ENCODE data around the gene NOL4L. TPM values are rescaled to one million over a fixed set of nuclear protein-coding genes. Genes with fewer than 3 reads are reported as not detected.

NOL4L gene
- polyA plus RNA-seq, 3 donors, result 1.1 to 30.9 (median 2.8) TPM

DNA sequence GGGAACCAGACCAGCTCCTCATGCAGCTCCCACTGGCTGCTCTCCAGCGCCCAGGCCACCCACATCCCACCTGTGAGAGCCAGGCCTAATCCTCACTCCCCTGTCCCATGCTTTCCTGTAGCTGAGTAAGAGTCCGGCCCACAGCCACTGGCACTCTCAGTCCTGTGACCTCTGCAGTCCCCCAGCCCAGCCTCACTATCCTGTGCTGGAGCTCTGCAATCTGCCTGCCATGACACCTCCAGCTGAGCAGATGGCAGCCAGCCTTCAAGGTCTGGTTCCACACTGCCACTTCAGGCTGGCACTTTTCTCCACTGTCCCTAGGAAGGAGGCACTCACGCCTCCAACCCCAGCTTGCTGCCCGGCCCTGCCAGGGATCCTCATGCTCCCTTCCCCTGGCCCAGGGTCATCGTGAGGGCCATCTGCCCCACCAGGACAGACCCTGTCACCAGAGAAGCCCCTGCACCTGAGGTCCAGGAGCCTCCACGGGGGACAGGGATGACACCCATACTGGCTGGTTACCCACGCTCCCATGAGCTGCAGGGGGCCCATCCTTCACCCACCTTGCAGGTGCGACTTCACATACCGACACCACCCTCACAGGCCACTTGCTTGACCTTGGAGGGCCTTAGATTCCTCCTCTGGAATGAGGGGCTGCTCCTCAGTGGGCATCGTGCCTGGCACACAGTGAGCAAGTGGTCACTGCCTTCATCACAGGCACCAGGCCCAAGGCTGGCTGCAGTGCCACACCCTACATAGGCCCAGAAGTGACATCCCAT lies 126.9 kb downstream of the NOL4L start:
- Histone ChIP-seq H4K20me1 (ENCODE audit: insufficient read depth, low read length) (peaks cover 50% of the 10 kb centered on the region), H3K79me2 (ENCODE audit: insufficient read depth, low read length) (no peaks in the 10 kb centered on the region), H3K27ac (ENCODE audit: low read depth in 1 of 2, low read length in 2 of 2) (no peak overlapping the region), H3K9ac (ENCODE audit: insufficient read depth, low read length, poor library complexity, severe bottlenecking) (no peak overlapping the region), H3K4me1 (ENCODE audit: control insufficient read depth in 1 of 2, insufficient read depth in 2 of 2, low read length in 2 of 2) (peaks cover 10 to 17% of the 10 kb centered on the region in 2 donors), H3K27me3 (ENCODE audit: control insufficient read depth in 2 of 2, insufficient read depth in 2 of 2, low read length in 2 of 2) (no peaks in the 10 kb centered on the region), H3K9me3 (replicated peaks in 1 of 2; ENCODE audit: control insufficient read depth in 1 of 2, insufficient read depth in 1 of 2, low read length in 2 of 2) (no peaks in the 10 kb centered on the region), H3K36me3 (replicated peaks in 1 of 2; ENCODE audit: control insufficient read depth in 1 of 2, insufficient read depth in 2 of 2, low read length in 2 of 2) (peaks cover 24 to 37% of the 10 kb centered on the region in 2 donors), H2AFZ (ENCODE audit: insufficient read depth, low read depth, low read length, poor library complexity, severe bottlenecking) (no peak overlapping the region), H3K4me3 (replicated peaks in 1 of 3; ENCODE audit: low read depth in 2 of 3, low read length in 3 of 3) (no peak overlapping the region), H3K4me2 (replicated peaks; ENCODE audit: extremely low read depth, low read length, poor library complexity, severe bottlenecking) (no peak overlapping the region)
- WGBS (ENCODE audit: insufficient coverage), result 94% methylated on average over 9 of the region's 10 CpGs
- Mint-ChIP-seq H3K27ac (peak overlapping the region in 2 of 7 donors; percentile 45 to 75), H3K27me3 (ENCODE audit: low read depth in 3 of 3) (peaks cover 0 to 3% (median 0%) of the 10 kb centered on the region in 3 donors), H3K4me3 (no peak overlapping the region), H3K9me3 (no peaks in the 10 kb centered on the region), H3K4me1 (peaks cover 12% of the 10 kb centered on the region), H3K36me3 (peaks cover 27 to 28% of the 10 kb centered on the region in 2 donors)
- DNase-seq, result no peak
- intact Hi-C loops (cut with micrococcal nuclease), result no loop called here
- TF ChIP-seq, protein P1, sequence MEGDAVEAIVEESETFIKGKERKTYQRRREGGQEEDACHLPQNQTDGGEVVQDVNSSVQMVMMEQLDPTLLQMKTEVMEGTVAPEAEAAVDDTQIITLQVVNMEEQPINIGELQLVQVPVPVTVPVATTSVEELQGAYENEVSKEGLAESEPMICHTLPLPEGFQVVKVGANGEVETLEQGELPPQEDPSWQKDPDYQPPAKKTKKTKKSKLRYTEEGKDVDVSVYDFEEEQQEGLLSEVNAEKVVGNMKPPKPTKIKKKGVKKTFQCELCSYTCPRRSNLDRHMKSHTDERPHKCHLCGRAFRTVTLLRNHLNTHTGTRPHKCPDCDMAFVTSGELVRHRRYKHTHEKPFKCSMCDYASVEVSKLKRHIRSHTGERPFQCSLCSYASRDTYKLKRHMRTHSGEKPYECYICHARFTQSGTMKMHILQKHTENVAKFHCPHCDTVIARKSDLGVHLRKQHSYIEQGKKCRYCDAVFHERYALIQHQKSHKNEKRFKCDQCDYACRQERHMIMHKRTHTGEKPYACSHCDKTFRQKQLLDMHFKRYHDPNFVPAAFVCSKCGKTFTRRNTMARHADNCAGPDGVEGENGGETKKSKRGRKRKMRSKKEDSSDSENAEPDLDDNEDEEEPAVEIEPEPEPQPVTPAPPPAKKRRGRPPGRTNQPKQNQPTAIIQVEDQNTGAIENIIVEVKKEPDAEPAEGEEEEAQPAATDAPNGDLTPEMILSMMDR (IDR thresholded peaks at IDR 0.05), result no peak

DNA sequence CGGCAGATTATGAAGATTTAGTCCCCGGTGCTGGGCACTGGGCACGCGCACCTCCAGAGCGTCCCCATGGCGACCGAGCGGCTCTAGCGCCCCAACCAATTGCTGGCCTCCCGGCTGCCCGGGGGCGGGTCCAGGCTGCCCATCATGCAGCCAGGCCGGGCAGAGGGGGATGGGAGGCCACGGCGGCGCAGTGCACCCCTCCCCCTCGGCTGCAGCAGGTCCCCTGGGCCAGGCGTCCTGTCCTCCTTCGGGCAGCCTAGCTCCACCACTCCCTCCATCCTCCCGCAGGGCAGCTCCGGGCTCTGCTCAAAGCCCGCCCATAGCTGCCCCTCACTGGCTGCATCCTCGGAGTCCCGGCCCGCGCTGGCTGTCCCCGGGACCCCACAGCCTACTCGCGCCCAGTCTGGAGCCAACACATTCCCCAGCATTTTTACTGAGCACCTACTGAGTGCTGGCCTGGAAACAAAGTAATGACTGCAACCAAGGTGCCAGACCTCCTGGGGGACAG lies 127.6 kb downstream of the NOL4L start:
- no peaks in the 10 kb centered on the region for H3K9me3 Mint-ChIP-seq
- no peak overlapping the region for H3K27ac ChIP-seq (ENCODE audit: low read depth in 1 of 2, low read length in 2 of 2)
- TF ChIP-seq, protein P1 (IDR thresholded peaks at IDR 0.05), result no peak
- no peaks in the 10 kb centered on the region for H3K27me3 ChIP-seq (ENCODE audit: control insufficient read depth in 2 of 2, insufficient read depth in 2 of 2, low read length in 2 of 2)
- intact Hi-C loops (cut with micrococcal nuclease), result no loop called here
- peak overlapping the region in 1 of 2 donors; percentile 26 for H3K4me3 Mint-ChIP-seq
- no peak for DNase-seq
- H4K20me1 ChIP-seq (ENCODE audit: insufficient read depth, low read length), result peaks cover 46% of the 10 kb centered on the region
- peaks cover 12% of the 10 kb centered on the region for H3K4me1 Mint-ChIP-seq
- H3K9me3 ChIP-seq (replicated peaks in 1 of 2; ENCODE audit: control insufficient read depth in 1 of 2, insufficient read depth in 1 of 2, low read length in 2 of 2), result no peaks in the 10 kb centered on the region
- no peaks in the 10 kb centered on the region for H3K79me2 ChIP-seq (ENCODE audit: insufficient read depth, low read length)
- no peak overlapping the region for H3K9ac ChIP-seq (ENCODE audit: insufficient read depth, low read length, poor library complexity, severe bottlenecking)
- H3K36me3 Mint-ChIP-seq, result peaks cover 33 to 36% of the 10 kb centered on the region in 2 donors
- H3K27me3 Mint-ChIP-seq (ENCODE audit: low read depth in 3 of 3), result peaks cover 0 to 2% (median 0%) of the 10 kb centered on the region in 3 donors
- no peak overlapping the region for H2AFZ ChIP-seq (ENCODE audit: insufficient read depth, low read depth, low read length, poor library complexity, severe bottlenecking)
- WGBS (ENCODE audit: insufficient coverage), result 51% methylated on average over 19 of the region's 29 CpGs
- H3K36me3 ChIP-seq (replicated peaks in 1 of 2; ENCODE audit: control insufficient read depth in 1 of 2, insufficient read depth in 2 of 2, low read length in 2 of 2), result peaks cover 26 to 44% of the 10 kb centered on the region in 2 donors
- H3K4me3 ChIP-seq (replicated peaks in 1 of 3; ENCODE audit: low read depth in 2 of 3, low read length in 3 of 3), result peak overlapping the region in 1 of 3 experiments; percentile 25
- peaks cover 10 to 17% of the 10 kb centered on the region in 2 donors for H3K4me1 ChIP-seq (ENCODE audit: control insufficient read depth in 1 of 2, insufficient read depth in 2 of 2, low read length in 2 of 2)
- no peak overlapping the region for H3K27ac Mint-ChIP-seq
- peak overlapping the region; percentile 58 for H3K4me2 ChIP-seq (replicated peaks; ENCODE audit: extremely low read depth, low read length, poor library complexity, severe bottlenecking)

All from CD14-positive monocyte (primary cell).